NCI-H748 (cell line): ENCODE results near the gene MITF.

ENCODE experiments used
- DNase-seq: peaks from one replicate; lab custom pipeline; 2025; ENCODE audit not compliant: unreplicated experiment; lab: John Stamatoyannopoulos, UW

MITF gene

DNA sequence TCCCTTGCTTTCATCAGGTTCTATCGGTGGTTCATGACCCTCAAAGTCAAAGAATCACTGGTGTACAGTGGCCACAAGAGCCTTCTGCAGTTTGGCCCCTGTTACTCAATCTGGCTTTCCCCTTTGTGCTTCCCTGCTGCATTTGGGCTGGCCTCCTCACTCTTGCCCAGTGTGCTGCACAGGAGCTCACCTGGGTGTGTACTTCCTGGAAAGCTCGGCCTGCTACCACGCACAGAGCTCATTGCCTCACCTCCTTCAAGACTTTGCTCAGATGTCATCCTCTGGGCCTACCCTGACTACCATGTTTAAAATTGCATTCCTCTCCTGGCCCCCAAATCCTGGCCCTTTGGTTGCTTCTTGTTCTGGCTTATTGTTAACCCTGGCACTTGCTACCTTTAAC is 90.9 kb downstream of the MITF start:
- DNase-seq: no peak

DNA sequence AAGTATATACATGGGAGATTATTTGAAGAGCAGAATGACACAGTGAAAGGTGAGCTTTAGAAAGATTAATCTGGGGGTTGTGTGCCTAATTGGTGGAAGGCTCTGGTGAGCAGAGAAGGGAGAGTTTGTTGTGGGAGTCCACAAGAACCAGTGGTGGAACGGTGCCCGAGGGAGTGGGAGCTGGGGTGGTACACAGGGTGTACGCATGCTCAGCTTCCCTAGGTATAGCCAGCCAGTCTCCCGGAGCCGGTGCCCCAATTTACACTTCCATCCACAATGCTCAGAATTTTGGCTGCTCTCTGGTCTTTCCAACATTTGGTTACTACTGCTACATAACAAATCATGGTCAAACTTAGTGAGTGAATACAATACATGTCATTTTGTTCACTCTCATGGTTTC is 92.5 kb downstream of the MITF start:
- no peak for DNase-seq

DNA sequence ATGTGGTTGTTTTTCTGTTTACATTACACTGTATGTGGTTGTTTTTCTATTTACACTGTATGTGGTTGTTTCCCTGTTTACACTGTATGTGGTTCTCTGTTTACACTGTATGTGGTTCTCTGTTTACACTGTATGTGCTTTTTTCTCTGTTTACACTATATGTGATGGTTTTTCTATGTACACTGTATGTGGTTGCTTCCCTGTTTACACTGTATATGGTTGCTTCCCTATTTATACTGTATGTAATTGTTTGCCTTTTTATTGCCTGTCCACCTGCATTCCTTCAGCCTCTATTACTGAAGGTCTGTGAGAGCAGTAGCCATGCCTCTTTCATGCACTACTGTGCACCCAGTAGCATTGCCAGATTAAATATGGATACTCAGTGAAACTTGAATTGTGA is 94.3 kb downstream of the MITF start:
- no peak for DNase-seq

DNA sequence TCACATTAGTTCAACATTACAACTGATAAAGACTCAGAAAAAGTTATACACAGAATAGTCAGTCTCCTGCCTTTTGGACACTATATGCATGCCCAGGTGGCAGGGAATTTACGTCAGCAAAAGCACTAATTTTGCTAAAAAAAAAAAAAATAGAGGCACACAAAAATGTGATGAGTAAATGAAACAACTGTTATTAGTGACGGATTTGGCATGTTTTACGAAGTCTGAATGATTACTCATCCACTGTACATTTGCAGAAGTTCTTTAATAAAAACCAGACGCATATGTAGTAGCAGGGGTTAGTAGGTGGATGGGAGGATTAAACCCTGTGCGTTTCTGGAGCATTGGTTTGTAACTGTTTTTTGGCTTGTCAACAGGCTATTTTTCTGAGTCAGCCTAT is 99.0 kb downstream of the MITF start:
- no peak for DNase-seq

DNA sequence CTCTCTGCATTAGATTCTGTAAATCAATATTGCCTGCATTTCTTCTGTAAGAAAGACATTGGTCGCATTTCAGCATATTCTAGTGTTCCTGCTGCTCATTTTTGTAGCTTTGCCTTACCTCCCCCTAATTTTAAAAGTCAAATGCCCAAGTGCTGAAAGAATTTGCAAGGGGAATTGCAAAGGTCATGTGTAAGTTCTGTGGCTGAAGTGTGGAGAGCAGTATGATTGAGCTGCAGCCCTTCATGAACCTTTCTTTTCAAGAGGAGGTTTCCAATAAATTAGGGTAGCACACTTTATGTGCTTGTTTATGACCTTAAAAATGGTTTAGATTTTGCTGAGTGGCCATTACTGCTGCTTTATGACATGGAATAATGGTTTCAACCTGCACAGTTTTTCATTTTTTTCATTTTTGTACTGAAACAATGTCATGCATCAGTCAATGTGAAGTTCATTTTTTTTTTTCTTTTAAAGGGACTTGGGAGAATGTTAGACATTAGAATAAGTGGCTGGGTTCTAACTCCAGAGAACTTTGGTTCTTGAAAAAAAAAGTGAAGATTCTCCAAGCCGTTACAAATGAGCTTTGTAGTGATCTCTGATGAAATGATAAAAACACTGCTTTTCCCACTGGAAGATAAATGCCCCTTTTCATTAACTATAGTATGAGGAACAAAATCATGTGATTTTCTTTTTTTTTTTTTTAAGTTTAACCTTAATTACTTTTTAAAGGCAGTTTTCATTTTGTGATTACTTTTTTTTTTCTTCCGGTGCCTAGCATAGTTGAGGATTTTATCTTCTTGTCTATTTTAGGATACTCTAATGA is 99.6 kb downstream of the MITF start:
- DNase-seq: no peak

DNA sequence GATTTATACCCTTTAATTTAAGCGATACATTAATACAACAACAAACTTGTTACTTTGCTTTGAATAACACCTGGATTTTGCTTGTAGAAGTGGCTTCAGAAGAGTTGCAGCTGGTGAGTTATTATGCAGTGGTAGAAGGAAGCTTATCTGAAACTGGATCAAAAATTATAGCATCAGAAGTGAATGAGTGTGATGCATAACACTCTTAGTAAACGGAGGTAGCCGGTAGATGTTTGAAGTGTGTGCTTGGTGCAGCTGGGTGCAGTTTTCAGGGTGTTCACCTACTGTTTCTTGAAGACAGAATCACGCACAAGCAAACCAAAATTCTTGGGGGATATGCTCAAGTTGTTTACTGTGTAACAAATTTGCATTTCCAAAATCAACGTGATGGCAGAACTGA is 103.1 kb downstream of the MITF start:
- no peak for DNase-seq

DNA sequence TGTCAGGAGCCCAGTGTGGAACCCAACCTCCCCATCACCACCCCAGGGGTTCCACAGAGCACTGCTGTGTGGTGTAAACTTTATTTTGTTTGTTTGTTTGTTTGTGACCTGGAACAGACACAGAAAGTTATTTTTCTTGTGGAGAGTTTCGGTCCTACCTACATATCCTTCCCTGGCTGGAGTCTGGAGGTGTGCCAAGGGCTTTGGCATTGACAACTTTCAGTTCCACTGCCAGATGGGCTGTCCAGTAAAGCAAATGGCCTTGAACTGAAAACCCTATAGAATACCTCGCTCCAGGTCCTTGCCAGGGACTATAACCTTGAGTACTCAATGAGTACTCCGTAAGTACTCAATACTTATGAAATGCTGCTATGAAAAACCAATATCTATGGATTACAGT is 103.5 kb downstream of the MITF start:
- no peak for DNase-seq

DNA sequence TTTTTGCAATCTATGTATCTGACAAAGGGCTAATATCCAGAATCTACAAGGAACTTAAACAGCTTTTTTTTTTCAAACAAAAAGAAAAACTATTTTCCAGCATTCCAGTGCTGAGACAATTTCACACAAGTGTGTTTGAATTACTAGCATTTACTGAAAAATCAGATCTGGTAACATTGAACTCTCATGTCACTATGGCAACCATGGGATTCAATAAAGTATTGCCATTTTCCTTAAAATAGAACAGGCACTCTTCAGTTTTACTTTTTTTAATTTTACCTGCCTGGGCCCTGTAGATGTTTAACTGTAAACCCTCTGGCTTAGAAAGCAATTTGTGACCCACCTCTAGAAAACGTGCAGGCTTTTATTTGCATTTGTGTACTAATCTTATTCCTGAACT is 105.4 kb downstream of the MITF start:
- no peak for DNase-seq

DNA sequence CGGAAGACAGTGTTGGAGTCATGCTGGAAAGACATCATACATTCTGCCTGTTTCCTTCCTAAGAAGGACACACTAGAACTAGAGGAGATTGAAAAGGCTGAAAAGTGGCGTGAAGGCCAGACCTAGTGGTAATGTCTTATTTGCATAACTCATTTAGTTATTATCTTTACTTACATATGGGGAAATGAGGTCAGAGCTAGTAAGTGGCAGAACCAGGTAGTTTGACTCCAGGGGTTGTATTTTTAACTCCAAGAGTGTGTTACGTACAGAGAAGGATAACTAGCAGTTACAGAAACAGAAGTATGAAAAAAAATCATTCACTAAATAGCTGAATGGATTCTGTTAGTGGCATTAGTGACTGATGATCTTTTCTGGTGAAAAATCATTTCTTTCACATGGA is 108.0 kb downstream of the MITF start:
- DNase-seq: no peak

DNA sequence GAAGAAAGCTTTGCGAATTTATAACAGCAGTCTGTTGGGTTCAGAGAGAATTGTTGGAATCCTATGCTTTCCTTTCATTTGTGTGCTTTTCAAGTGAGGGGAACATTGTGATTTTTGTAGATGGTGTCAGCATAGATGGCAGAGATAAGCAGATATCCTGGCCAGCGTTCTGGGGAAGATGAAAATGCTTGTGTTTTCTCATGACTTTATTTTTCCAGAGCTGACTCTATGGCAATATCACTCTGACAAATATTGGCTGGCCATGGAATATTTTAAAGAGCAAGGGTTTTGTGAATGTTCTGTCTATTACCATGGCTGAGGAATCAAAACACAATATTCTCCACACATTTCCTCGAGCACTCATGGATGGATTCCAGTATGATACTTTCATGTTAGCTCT is 108.8 kb downstream of the MITF start:
- DNase-seq: no peak

DNA sequence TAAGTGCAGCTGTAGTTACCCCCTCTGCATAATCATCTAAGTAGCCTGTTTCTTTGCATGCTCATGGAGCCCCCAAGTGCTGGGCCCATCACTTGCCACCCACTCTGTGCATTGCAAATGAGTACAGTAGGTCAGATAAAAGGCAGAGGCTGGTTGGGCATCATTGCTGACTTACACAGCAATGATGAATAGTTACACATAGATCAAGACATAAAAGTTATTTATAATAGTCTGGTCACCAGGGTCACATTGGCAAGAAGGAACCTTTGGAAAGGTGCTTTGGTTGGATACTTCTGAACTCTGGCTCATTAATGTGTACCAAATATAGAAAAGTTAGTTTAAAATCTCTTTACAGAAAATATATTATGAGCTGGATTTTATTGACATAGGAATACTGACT is 111.6 kb downstream of the MITF start:
- no peak for DNase-seq

DNA sequence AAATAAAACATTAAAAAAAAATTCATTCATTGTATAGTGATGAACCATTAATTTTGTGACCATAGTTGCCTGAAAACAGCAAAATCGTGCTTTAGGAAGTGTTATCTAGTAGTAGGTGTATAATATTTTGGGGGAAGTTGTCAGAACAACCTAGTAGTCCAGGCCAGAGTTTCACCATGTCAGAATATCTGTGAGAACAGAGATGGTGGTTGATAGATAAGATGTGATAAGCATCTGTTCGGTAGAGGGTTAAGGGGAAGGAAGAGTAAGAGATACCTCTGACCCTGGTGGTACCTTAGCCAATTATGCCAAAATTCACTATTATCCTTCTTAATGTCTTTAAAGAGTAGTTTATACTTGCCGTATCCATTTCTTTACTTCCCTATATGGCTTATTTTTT is 113.8 kb downstream of the MITF start:
- no peak for DNase-seq

DNA sequence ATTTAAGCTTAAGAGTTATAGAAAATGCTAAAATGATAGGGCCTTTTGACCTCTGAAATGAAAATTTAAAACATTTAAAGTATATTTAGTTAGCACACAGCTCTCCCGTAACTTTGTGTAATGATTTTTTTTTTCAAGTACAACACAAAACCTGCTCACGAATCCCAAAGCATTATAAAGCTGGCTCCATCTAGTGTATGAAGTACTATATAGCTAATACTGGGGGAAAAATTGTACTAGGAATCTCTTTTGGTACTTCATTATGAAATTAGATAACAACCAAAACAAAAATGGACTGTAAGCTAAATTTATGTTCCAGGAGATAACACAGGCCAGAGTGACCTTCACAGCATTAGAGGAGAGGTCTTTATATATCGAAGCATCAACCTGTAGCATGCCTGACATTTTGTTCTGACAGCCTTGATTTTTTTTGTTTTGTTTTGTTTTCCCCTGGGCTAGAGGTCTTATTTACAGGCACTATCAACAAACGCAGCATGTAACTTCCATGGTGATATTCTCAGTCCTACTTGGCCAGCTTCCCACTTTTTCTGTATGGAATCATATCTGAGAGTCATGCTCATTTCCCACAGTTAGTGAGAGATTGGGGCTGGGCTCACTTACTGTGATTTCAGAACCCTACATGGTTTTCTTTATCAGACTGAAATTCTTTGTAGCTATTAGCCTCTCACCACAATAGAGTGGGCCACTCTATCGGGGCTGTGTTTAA is 116.3 kb downstream of the MITF start:
- DNase-seq: no peak

DNA sequence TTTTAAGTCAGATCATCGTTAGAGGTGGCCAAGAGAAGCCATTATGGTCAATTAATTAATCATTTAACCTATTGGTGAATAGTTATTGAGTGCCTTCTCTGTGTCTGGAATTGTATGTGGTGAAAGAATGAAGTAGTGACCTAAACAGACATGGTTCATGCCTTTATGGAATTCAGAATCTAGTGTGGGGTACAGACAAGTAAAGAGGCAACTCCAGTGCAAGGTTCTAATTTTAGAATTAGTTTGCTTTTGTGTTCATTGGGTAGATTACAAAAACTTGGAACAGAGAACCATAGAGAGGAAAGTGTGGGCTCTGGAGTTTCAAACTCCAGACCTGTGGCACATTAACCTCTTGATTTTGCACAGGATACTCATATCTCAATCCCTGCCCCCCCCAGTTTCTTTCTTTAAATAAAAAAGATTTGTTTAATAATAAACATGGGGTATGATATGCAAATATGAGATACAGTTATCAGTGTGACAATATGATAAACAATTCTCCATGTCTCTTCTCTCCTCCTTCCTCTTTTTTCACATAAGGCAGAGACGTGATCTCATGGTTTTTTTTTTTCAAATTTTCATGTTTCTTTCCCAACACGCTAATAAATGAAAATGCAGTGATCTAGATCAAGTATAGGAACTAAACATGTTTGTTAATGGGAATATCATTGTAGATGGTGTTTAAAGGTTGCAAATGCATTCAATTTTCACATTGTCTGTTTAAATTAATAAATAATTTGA is 117.9 kb downstream of the MITF start:
- DNase-seq: no peak

DNA sequence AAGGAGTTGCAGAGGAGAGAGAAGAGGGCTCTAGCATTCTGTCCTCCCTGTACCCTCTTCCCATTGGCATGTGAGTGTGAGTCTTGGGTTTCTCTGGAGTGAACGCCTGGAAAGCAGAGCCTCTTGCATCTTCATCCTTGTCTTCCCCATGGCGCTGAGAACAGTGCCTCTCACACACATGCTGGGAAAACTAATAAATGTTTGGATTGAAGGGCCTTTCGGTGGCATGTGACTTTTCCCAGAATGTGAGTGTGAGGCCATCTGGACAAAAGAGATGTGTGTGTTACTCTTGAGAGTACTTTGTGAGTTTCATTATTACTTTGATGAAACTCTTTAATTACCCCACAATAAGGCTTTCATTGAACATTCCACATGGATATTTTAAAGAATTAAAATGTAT is 122.3 kb downstream of the MITF start:
- DNase-seq: no peak

DNA sequence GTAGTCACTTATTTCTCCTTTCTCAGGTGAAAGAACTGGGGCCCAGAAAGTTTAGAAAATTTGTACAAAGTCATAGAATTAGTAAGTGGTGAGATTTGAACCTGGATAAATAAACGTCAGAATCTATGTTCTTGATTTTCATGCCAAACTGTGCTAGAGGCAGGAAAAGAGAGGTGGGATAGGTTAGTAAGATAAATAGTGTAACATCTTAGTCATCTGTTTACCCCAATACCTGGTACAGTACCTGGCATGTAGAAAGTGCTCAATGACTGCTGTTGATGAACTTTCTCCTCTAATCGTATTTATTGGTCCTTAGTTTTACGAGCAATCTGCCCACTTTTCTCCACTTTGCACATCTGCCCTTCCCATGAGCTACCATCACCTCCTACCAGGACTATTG is 124.9 kb downstream of the MITF start:
- DNase-seq: no peak

DNA sequence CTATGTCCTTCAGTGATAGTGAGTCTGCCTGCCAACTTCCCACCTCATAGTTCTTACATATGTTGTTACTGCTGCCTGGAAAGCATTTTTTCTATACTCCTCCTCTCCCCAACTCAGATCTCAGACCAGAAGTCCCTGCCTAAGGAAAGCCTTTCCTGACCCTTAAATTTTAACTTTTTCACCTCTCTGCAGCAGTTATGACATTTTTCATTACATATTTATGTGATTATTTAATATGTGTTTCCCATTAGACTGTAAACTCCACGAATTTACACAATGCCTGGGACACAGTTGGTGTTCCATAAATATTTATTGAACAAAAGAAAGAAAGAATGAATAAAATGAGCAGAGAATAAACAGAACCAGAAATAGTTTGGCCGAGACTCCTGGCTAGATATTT is 125.5 kb downstream of the MITF start:
- DNase-seq: no peak

DNA sequence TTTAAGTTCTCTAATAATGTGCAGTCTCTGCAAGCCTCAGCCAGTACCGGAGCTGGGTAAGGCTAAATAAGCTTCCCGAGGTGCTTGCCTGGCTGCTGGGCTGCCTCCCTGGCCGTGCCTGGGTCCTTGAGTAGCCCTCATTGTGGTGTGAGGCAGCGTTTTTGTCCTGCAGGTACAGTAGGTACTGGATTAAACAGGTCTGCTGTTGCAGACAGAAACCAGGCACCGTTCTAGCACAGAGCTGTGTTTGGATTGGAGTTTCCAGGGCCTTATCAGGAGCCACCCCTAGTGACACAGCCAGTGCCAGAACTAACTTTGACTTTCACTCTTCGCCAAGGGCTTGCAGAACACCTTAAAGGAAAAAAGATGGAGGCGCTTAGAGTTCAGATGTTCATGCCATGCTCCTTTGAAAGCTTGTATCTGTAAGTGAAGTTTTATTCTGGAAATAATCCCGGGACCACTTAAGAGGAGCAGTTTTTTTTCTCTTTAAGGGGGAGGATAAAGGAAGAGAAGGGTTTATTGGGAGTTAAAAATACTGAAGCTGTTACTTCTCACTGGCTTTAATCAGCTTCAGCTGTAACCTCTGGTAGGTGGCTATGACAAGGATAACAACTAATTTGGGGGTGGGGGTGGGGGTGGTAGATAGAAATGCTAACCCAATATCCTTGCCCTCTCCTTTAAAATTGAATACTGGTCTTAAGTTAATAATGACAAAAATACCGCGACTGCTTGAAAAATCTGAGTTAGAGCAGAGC is 126.8 kb downstream of the MITF start:
- DNase-seq: no peak

DNA sequence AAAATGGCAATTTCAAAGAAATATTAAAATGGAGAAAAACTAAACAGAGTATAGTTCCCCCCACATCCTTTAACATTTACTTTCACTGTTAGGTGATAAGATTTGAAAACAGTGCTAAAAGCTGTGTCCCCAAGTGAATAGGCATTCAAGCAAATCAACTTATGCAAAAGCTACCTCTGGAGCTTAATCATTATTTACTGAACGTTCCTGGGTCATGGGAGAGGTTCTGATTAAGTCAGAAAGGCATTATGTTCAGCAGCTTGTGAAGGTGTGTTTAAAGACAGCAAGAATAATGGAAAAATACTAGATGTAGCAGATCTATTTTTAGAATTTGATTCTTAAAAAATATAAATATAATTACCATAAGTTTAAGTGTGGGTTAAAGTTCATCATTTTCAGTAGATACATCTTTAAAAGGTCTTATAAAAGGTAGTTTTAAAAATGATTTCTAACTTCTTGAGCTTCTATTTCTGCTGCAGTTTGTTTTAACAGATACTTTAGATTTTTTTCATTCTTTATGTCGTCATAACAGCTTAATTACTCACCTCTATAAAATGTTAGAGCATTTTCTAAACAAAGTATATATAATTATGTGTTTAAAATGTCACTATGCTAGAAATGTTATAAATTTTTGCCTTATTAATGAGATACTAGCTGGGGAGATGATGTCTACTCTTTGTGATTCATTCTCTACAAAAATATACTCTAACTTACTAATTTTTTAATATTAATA is 127.9 kb downstream of the MITF start:
- DNase-seq: no peak

DNA sequence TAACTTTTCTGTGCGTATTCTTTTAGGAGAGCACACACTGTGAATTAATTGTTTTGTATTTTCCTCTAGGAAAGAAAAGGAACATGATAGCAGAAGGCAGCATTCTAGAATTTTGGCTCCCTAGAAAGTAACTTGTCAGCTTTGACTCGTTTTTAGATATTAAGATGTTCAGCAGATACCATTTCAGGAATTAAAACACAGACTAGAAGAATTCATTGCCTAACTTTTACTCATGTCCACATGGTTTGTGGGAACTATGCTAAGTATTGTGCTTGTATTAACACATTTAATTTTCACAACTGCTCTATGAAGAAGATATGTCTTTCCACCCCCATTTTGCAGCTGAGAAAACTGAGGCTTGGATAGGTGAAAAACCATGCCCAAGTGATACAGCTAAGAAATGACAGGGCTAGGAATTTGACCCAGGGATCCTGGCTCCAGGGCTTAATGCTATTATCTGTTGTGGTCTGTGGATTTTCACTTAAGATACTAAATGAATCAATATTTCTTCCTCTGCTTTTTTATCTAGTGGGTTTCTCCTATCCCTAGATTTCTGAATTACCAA is 128.8 kb downstream of the MITF start:
- DNase-seq: no peak
